ENCODE measurements around the gene IMP4. TPM values are rescaled to one million over a fixed set of nuclear protein-coding genes. Genes with fewer than 3 reads are reported as not detected.

Gene IMP4
- total and polyA plus RNA-seq, 2 donors (not counting 1 experiment from before 2014, with no cell fraction given), result 102 to 164 TPM

GRCh38 chr2:130345611-130346010, 2.9 kb downstream of the IMP4 start:
- Histone ChIP-seq H3K4me2 (replicated peaks; ENCODE audit: low read depth, low read length, poor library complexity, severe bottlenecking) (no peak overlapping the region), H2AFZ (ENCODE audit: insufficient read depth, low read depth, low read length, poor library complexity, severe bottlenecking) (no peak overlapping the region), H3K4me3 (ENCODE audit: control extremely low read depth in 1 of 5, extremely low read depth in 1 of 5, insufficient read depth in 1 of 5, low read depth in 2 of 5, low read length in 4 of 5) (no peak overlapping the region), H3K4me1 (ENCODE audit: control insufficient read depth in 2 of 2, insufficient read depth in 2 of 2, low read length in 2 of 2) (peaks cover 12 to 31% of the 10 kb centered on the region in 2 donors), H4K20me1 (ENCODE audit: control insufficient read depth, insufficient read depth, low read length, poor library complexity, severe bottlenecking) (peaks cover 32% of the 10 kb centered on the region), H3K79me2 (ENCODE audit: control insufficient read depth, insufficient read depth, low read length) (peaks cover 29% of the 10 kb centered on the region), H3K36me3 (replicated peaks in 1 of 2; ENCODE audit: control extremely low read depth in 1 of 2, control insufficient read depth in 1 of 2, extremely low read depth in 1 of 2, insufficient read depth in 2 of 2, low read length in 1 of 2) (peaks cover 0 to 44% of the 10 kb centered on the region in 2 experiments), H3K27ac (ENCODE audit: low read length in 2 of 2) (no peak overlapping the region), H3K27me3 (replicated peaks in 1 of 4; ENCODE audit: control extremely low read depth in 1 of 4, control insufficient read depth in 3 of 4, insufficient read depth in 4 of 4, low read length in 3 of 4) (no peaks in the 10 kb centered on the region), H3K9me3 (ENCODE audit: control extremely low read depth in 1 of 3, control insufficient read depth in 2 of 3, insufficient read depth in 1 of 3, low read length in 2 of 3) (no peaks in the 10 kb centered on the region), H3K9ac (ENCODE audit: low read length) (no peak overlapping the region)
- Mint-ChIP-seq H3K27me3 (no peaks in the 10 kb centered on the region), H3K4me1 (peaks cover 51% of the 10 kb centered on the region), H3K4me3 (no peak overlapping the region), H3K9me3 (ENCODE audit: insufficient read depth) (no peaks in the 10 kb centered on the region), H3K27ac (no peak overlapping the region)
- POLR2A ChIA-PET, result no interaction called here
- WGBS (ENCODE audit: insufficient coverage), result 96% methylated on average over 20 of the region's 21 CpGs
- DNase-seq, result no peak
- intact Hi-C loops (cut with micrococcal nuclease), result loop anchor here (10.0 kb wide), 2 partner anchors 759 to 1149 kb away; partner anchors contain the start of genes MZT2A and PLEKHB2
- CTCF ChIA-PET, result interaction anchor here (4.5 to 5.4 kb wide), 2 partner anchors 10 to 30 kb away, joined by 31 to 61 read pairs; partner anchors contain the start of gene PTPN18
- no peak for TF ChIP-seq EZH2 (IDR thresholded peaks at IDR 0.05; ENCODE audit: borderline replicate concordance, insufficient read depth, low read depth, low read length, poor library complexity, severe bottlenecking)
- TF ChIP-seq CTCF (IDR thresholded peaks at IDR 0.05), result no peak
- ATAC-seq (ENCODE audit: low read depth), result no peak

- Histone ChIP-seq H3K27me3 (replicated peaks in 1 of 4; ENCODE audit: control extremely low read depth in 1 of 4, control insufficient read depth in 3 of 4, insufficient read depth in 4 of 4, low read length in 3 of 4) (no peaks in the 10 kb centered on the region), H3K27ac (ENCODE audit: low read length in 2 of 2) (no peak overlapping the region), H3K4me1 (ENCODE audit: control insufficient read depth in 2 of 2, insufficient read depth in 2 of 2, low read length in 2 of 2) (peaks cover 10 to 25% of the 10 kb centered on the region in 2 donors), H4K20me1 (ENCODE audit: control insufficient read depth, insufficient read depth, low read length, poor library complexity, severe bottlenecking) (peaks cover 32% of the 10 kb centered on the region), H3K36me3 (replicated peaks in 1 of 2; ENCODE audit: control extremely low read depth in 1 of 2, control insufficient read depth in 1 of 2, extremely low read depth in 1 of 2, insufficient read depth in 2 of 2, low read length in 1 of 2) (peaks cover 0 to 44% of the 10 kb centered on the region in 2 experiments), H3K9ac (ENCODE audit: low read length) (no peak overlapping the region), H3K4me3 (ENCODE audit: control extremely low read depth in 1 of 5, extremely low read depth in 1 of 5, insufficient read depth in 1 of 5, low read depth in 2 of 5, low read length in 4 of 5) (no peak overlapping the region), H2AFZ (ENCODE audit: insufficient read depth, low read depth, low read length, poor library complexity, severe bottlenecking) (no peak overlapping the region), H3K4me2 (replicated peaks; ENCODE audit: low read depth, low read length, poor library complexity, severe bottlenecking) (no peak overlapping the region), H3K79me2 (ENCODE audit: control insufficient read depth, insufficient read depth, low read length) (peaks cover 29% of the 10 kb centered on the region), H3K9me3 (ENCODE audit: control extremely low read depth in 1 of 3, control insufficient read depth in 2 of 3, insufficient read depth in 1 of 3, low read length in 2 of 3) (no peaks in the 10 kb centered on the region)
- DNase-seq (no peak), ATAC-seq (ENCODE audit: low read depth) (no peak)
- Mint-ChIP-seq H3K27ac (peak overlapping the region; percentile 61), H3K4me1 (peaks cover 48% of the 10 kb centered on the region), H3K4me3 (peak overlapping the region; percentile 14), H3K27me3 (no peaks in the 10 kb centered on the region), H3K9me3 (ENCODE audit: insufficient read depth) (no peaks in the 10 kb centered on the region)
- CTCF ChIA-PET, result interaction anchor here (1.5 to 4.5 kb wide), 2 partner anchors 9 to 10 kb away, joined by 4 to 31 read pairs; partner anchors contain the start of gene PTPN18
- POLR2A ChIA-PET, result no interaction called here
- TF ChIP-seq EZH2 (IDR thresholded peaks at IDR 0.05; ENCODE audit: borderline replicate concordance, insufficient read depth, low read depth, low read length, poor library complexity, severe bottlenecking) (no peak), CTCF (IDR thresholded peaks at IDR 0.05) (no peak)
- 93% methylated on average over 24 of the region's 26 CpGs for WGBS (ENCODE audit: insufficient coverage)
- intact Hi-C loops (cut with micrococcal nuclease), result loop anchor here (10.0 kb wide), 2 partner anchors 759 to 1149 kb away; partner anchors contain the start of genes MZT2A and PLEKHB2
Observed at GRCh38 chr2:130346041-130346740, 3.5 kb downstream of the IMP4 start.

Data from B cell (primary cell).